GM18861 (cell line): ENCODE measurements around the gene AMH.

ENCODE experiments used
- ATAC-seq: cut with Tn5 transposase; IDR thresholded peaks from one replicate; pipeline ENCODE4 v1.9.1; 2021; ENCODE audit not compliant: unreplicated experiment

Gene AMH

GRCh38 chr19:2248136-2249009 lies 750 bp upstream of the AMH start:
- no peak for ATAC-seq

- no peak for ATAC-seq
Observed at GRCh38 chr19:2249880-2250765, 1.0 kb downstream of the AMH start.

GRCh38 chr19:2250766-2251105 lies 1.6 kb downstream of the AMH start:
- no peak for ATAC-seq

GRCh38 chr19:2251106-2252054 lies 2.3 kb downstream of the AMH start:
- ATAC-seq = no peak

- ATAC-seq = no peak
Observed at GRCh38 chr19:2252055-2252796, 3.1 kb downstream of the AMH start.

- no peak for ATAC-seq
Observed at GRCh38 chr19:2252797-2253105, 3.6 kb downstream of the AMH start.

GRCh38 chr19:2253106-2254063 lies 4.3 kb downstream of the AMH start:
- ATAC-seq = no peak

- ATAC-seq = no peak
Observed at GRCh38 chr19:2254064-2254872, 5.1 kb downstream of the AMH start.

GRCh38 chr19:2255112-2255845 lies 6.2 kb downstream of the AMH start:
- no peak for ATAC-seq

- no peak for ATAC-seq
Observed at GRCh38 chr19:2255982-2256685, 7.0 kb downstream of the AMH start, which contains the start of gene JSRP1. JSRP1 (minus strand) TSS chr19:2256417; CDS start chr19:2255314, 1,103 bp downstream.

GRCh38 chr19:2259336-2259735 lies 10.2 kb downstream of the AMH start:
- no peak for ATAC-seq

- no peak for ATAC-seq
Observed at GRCh38 chr19:2260341-2260805, 11.2 kb downstream of the AMH start.

- no peak for ATAC-seq
Observed at GRCh38 chr19:2261438-2262172, 12.5 kb downstream of the AMH start.

GRCh38 chr19:2266183-2266993 lies 17.3 kb downstream of the AMH start:
- no peak for ATAC-seq

GRCh38 chr19:2268480-2268830 lies 19.3 kb downstream of the AMH start:
- ATAC-seq = no peak

GRCh38 chr19:2268861-2269243 lies 19.7 kb downstream of the AMH start:
- no peak for ATAC-seq
